H7 (cell line): ENCODE data around the gene ADGRL3. TPM values are rescaled to one million over a fixed set of nuclear protein-coding genes. Genes with fewer than 3 reads are reported as not detected.
A peak's percentile ranks its signal among the peaks of the same experiment; 100 is the strongest.

Experiments
- DNase-seq: peaks from one replicate; pipeline ENCODE4 v3.0.0; 2012
- H3K27me3 ChIP-seq: 2 replicates; pipeline ENCODE4 v1.6.0; 2011; ENCODE audit warnings: mild to moderate bottlenecking, low read length; ENCODE audit not compliant: control insufficient read depth, insufficient read depth
- H3K36me3 ChIP-seq: replicated peaks from 2 replicates; pipeline ENCODE4 v1.5.1; 2011; ENCODE audit warnings: low read length; ENCODE audit not compliant: control insufficient read depth, insufficient read depth
- H3K4me3 ChIP-seq: 2 replicates; pipeline ENCODE4 v1.5.1; 2011; ENCODE audit warnings: low read depth, mild to moderate bottlenecking, control low read depth, low read length, moderate library complexity; ENCODE audit not compliant: insufficient read depth
- total RNA-seq: library from RNA; depleted of rRNA; stranded (reverse); fragments of >200 nt; shearing (Covaris generic); gene quantifications from 2 replicates; pipeline ENCODE4 v1.2.3, GENCODE V29; 2014

Gene ADGRL3
- total RNA-seq, 1 experiment from 2014 or later = 6.8 TPM

GRCh38 chr4:61545902-61546480 is 345.9 kb downstream of the ADGRL3 start:
- no peak overlapping the region for H3K4me3 ChIP-seq
- no peak for DNase-seq
- no peaks in the 10 kb centered on the region for H3K36me3 ChIP-seq
- no peaks in the 10 kb centered on the region for H3K27me3 ChIP-seq

DNA sequence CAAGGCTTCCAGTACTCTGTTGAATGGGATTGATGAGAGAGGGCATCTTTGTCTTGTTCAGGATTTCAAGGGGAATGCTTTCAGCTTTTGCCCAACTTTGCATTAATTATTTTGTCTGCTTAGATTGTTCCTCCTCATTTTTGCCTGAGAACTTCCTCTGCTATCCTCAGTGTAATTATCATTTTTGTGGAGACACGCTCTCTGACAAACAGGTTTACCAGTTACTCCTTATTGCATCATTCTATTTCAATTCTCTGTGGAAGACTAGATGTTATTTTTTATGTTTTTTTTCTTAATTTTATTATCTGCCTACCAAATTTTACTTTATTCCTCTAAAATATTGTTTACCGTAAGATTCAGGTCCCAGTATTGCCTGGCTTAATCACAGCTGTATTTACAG is 349.2 kb downstream of the ADGRL3 start:
- Histone ChIP-seq H3K36me3 (no peaks in the 10 kb centered on the region), H3K27me3 (no peaks in the 10 kb centered on the region)
- DNase-seq = no peak

DNA sequence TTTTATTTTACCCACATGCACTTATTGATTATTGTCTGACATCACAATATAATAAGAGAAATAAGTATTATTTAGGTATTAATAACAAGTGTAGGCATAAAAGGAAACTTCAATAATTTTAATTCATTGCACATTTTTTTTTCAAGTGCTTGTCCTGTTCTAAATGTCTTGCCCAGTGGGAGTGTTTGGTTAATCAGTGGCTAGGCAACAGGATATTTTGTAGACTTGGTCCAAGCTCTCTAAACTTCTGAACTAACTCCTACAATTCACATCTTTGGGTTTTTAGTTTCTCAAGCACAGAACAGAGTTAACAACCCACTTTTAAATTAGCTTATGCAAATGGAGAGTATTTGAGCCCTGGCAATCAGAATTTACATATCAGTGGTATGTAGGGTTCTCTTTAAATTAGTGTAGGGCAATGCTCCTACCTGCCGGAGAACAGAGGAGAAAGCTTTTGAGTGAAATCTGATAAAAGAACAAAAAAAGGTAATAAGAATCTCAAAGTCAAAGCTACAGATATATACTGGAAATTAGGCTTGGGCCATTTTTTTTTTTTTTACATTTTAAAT is 353.5 kb downstream of the ADGRL3 start:
- DNase-seq = no peak
- Histone ChIP-seq H3K36me3 (no peaks in the 10 kb centered on the region), H3K4me3 (no peak overlapping the region), H3K27me3 (no peaks in the 10 kb centered on the region)

More for the DNA sequence above, 349.2 kb downstream of the ADGRL3 start:
- H3K4me3 ChIP-seq = no peak overlapping the region

DNA sequence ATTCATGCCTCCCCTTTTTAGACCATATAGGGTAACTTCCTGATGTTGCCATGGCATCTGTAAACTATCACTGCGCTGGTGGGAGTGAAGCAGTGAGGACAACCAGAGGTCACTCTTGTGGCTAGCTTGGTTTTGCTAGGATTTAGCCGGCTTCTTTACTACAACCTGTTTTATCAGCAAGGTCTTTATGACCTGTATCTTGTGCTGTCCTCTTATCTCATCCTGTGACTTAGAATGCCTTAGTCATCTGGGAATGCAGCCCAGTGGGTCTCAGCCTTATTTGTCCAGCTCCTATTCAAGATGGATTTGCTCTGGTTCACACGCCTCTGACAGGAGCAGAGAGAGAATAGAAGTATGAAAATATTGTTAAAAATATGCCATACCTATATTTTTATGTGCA is 355.7 kb downstream of the ADGRL3 start:
- Histone ChIP-seq H3K27me3 (no peaks in the 10 kb centered on the region), H3K4me3 (no peak overlapping the region), H3K36me3 (no peaks in the 10 kb centered on the region)
- no peak for DNase-seq

DNA sequence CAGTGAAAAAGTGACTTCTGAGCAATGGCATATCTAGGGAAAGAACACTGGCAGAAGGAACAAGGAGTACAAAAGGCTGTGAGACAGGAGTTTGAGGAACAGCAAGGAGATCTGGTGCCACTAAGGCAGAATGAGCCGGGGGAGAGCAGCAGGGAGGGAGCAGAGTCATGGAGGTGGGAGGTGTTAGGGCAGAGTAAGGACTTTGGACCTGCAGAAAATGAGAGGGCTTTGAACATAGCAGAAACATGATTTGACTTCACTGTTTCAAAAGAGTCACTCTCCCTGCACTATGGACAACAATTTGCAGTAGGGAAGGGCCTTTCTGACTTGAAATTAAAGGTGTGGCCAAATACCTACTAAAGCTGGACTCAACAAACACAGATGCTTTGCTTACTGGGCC is 356.2 kb downstream of the ADGRL3 start:
- no peak for DNase-seq
- no peak overlapping the region for H3K4me3 ChIP-seq
- no peaks in the 10 kb centered on the region for H3K27me3 ChIP-seq
- H3K36me3 ChIP-seq = no peaks in the 10 kb centered on the region

- no peaks in the 10 kb centered on the region for H3K36me3 ChIP-seq
- DNase-seq = no peak
- H3K27me3 ChIP-seq = no peaks in the 10 kb centered on the region
- H3K4me3 ChIP-seq = no peak overlapping the region
Observed at GRCh38 chr4:61559396-61559795, 359.3 kb downstream of the ADGRL3 start.

GRCh38 chr4:61561028-61561427 is 360.9 kb downstream of the ADGRL3 start:
- H3K36me3 ChIP-seq = no peaks in the 10 kb centered on the region
- DNase-seq = no peak
- no peak overlapping the region for H3K4me3 ChIP-seq
- no peaks in the 10 kb centered on the region for H3K27me3 ChIP-seq

DNA sequence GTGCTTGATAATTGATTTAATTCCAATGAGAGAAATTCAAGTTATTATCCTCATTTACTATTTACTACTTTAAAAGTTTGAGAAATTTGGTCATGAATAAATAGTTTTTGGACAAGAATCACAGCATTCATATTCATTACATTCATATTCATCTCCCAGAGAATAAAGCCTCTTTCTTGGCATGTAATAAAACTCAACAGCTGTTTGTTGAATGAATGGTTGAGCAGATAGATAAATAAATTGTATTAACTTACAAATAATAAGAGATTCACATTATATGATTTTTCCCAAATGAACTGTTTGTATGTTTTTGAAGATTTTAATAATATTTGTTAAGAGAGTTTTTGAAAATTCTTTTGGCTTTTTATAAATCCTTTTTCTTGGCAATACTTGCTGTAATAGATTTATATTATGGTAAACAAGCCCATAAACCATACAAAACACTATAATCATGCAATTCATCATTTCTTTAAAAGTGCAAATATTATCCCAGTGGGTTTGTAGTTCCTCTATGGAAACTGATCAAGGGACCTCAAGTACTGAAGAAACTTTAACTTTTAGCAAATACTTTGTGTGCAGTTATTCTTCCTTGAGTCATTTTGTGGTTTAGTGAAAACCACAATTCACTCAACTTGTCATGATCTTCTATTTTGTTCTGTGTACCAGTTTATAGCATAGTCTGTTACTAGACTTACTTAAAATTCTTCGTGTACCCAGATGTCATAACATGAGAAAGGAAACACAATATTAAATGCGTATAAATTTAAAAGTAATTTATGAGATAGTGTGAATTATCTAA is 371.8 kb downstream of the ADGRL3 start:
- Histone ChIP-seq H3K4me3 (no peak overlapping the region), H3K27me3 (no peaks in the 10 kb centered on the region), H3K36me3 (no peaks in the 10 kb centered on the region)
- DNase-seq = no peak

DNA sequence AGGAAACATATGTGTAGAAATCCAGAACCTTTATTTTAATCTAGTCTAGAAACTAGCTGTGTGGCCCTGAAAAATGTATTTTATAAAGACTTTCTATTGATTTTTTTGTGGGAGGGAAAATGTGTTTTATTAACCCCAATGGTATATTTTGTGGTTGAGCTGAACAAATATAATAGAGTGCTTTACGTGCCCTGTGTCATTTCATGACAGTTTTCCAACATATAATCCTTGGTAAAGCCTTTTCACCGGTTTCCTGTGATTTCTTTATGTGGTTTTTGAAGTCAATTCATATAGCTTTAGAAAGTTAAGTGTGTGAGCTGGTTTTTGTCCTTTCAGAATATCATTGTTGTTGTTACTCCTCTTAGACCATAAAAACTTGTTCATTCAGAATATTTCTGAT is 375.7 kb downstream of the ADGRL3 start:
- Histone ChIP-seq H3K4me3 (no peak overlapping the region), H3K27me3 (no peaks in the 10 kb centered on the region), H3K36me3 (no peaks in the 10 kb centered on the region)
- DNase-seq = no peak

GRCh38 chr4:61579786-61580185 is 379.7 kb downstream of the ADGRL3 start:
- Histone ChIP-seq H3K4me3 (no peak overlapping the region), H3K27me3 (no peaks in the 10 kb centered on the region), H3K36me3 (no peaks in the 10 kb centered on the region)
- DNase-seq = no peak

DNA sequence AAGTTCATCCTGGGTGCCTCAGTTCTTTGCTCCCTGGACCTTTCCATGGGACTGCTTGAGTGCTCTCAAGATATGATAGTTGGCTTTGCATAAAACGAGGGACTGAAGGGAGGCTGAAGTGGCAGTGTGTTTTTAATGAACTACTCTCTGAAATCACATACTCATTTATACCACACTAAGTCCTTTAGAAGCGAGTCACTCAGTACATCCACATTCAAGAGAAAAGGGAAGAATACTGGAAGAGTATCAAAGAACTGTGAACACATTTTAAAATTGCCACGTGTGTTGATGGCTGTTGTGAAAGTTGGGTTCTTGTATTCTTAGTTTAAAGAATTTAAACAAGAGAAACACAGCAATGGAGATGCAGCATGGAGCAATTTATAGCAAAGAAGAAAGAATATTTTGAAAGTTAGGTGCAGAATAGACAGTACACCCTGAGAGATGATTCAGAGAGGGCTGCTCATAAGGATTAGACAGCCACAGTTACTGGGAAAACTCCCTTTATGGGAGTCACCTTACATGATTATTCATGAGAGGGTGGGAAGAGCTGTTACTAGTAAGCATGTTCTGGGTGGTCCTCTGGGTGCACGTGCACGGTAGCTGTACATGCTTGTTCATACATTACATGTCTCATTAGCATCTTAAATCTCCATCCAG is 380.7 kb downstream of the ADGRL3 start:
- no peaks in the 10 kb centered on the region for H3K27me3 ChIP-seq
- no peak for DNase-seq
- H3K4me3 ChIP-seq = no peak overlapping the region
- H3K36me3 ChIP-seq = no peaks in the 10 kb centered on the region

GRCh38 chr4:61583696-61584095 is 383.6 kb downstream of the ADGRL3 start:
- no peaks in the 10 kb centered on the region for H3K36me3 ChIP-seq
- DNase-seq = no peak
- H3K27me3 ChIP-seq = no peaks in the 10 kb centered on the region
- no peak overlapping the region for H3K4me3 ChIP-seq

- Histone ChIP-seq H3K4me3 (no peak overlapping the region), H3K36me3 (no peaks in the 10 kb centered on the region), H3K27me3 (no peaks in the 10 kb centered on the region)
- DNase-seq = no peak
Observed at GRCh38 chr4:61588621-61589402, 388.7 kb downstream of the ADGRL3 start.

DNA sequence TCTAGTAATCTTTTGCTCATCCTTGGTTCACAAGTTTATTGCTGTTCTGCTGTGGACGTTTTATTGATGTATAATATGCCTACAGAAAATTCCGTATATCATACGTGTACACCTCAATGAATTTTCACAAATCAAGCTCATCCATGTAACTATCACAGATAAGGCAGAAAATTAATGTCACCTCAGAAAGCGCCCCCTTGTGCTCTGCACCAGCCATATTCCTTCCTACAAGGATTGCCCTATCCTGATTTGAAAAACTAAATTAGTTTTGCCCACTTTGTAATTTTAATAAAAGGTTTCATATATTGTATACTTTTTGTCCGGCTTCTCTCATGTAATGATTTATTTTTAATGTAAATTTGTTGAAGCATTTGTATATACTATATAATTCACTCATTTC is 390.8 kb downstream of the ADGRL3 start:
- Histone ChIP-seq H3K27me3 (no peaks in the 10 kb centered on the region), H3K36me3 (no peaks in the 10 kb centered on the region), H3K4me3 (no peak overlapping the region)
- DNase-seq = peak; percentile 1
